B cell (primary cell): ENCODE data around the gene CDYL2.

Experiments used
- CTCF ChIP-seq: fragments of 200-600 bp; IDR thresholded peaks from one replicate; pipeline ENCODE4 v1.8.0; 2022; ENCODE audit warnings: antibody characterized with exemption, mild to moderate bottlenecking
- EZH2 ChIP-seq: IDR thresholded peaks from 2 replicates; pipeline ENCODE4 v1.6.1; 2012; ENCODE audit warnings: borderline replicate concordance, low read depth, mild to moderate bottlenecking, moderate library complexity, low read length; ENCODE audit not compliant: insufficient read depth, poor library complexity, severe bottlenecking

- TF ChIP-seq EZH2 (no peak), CTCF (no peak)
Observed at GRCh38 chr16:80640316-80640715, 164.1 kb downstream of the CDYL2 start.
